Measurements from ENCODE around the gene TMEM223. TPM values are rescaled to one million over a fixed set of nuclear protein-coding genes. Genes with fewer than 3 reads are reported as not detected.

TMEM223 gene
- total RNA-seq, 1 experiment from 2014 or later: 22.2 TPM

DNA sequence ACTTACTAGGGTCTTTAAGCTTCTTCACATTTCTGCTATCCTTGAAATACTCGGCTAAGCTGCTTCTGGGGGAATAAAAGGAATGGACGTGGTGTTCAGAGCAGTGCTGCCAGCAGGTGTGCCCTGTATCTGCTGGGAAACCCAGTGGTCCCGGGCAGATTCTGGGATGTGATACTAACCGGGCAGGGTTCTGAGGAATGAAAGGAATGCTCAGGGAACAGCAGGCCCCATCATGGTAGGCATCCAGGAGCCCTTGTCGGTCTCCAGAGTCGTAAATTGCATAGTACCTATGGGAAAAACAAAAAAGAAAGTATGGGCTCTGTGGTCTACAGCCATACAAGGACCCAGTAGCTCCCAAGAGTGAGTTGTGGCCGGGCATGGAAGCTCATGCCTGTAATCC is 4.5 kb upstream of the TMEM223 start:
- Histone ChIP-seq H3K14ac (ENCODE audit: insufficient read depth, low read length) (no peak overlapping the region), H3T11ph (ENCODE audit: low read length) (no peak overlapping the region), H3K18ac (ENCODE audit: insufficient read length, low read depth, low read length) (no peak overlapping the region), H4K91ac (ENCODE audit: insufficient read length, low read depth, low read length) (no peak overlapping the region), H3K79me2 (ENCODE audit: insufficient read depth, low read length) (no peaks in the 10 kb centered on the region; the same call in 1 of the 2 replicates), H3K27ac (ENCODE audit: insufficient read length, low read depth, low read length) (no peak overlapping the region), H3K4me2 (ENCODE audit: insufficient read depth, insufficient read length, low read length) (no peak overlapping the region), H4K5ac (ENCODE audit: insufficient read length, low read depth, low read length) (no peak overlapping the region), H3K9ac (ENCODE audit: extremely low read depth, insufficient read length, low read length) (no peak overlapping the region), H3K79me1 (ENCODE audit: insufficient read depth, low read depth, low read length, poor library complexity, severe bottlenecking) (no peaks in the 10 kb centered on the region), H4K20me1 (ENCODE audit: control insufficient read depth, insufficient read depth, insufficient read length) (no peaks in the 10 kb centered on the region), H2BK15ac (ENCODE audit: low read depth, low read length) (no peak overlapping the region), H3K23me2 (ENCODE audit: insufficient read length, low read depth, low read length, poor library complexity, severe bottlenecking) (no peaks in the 10 kb centered on the region), H3K27me3 (ENCODE audit: insufficient read depth, low read length) (no peaks in the 10 kb centered on the region), H3K4me1 (ENCODE audit: insufficient read depth, low read length) (no peaks in the 10 kb centered on the region), H3K4ac (ENCODE audit: low read depth, low read length) (no peak overlapping the region), H2BK120ac (ENCODE audit: low read depth, low read length, poor library complexity, severe bottlenecking) (no peak overlapping the region), H2BK5ac (ENCODE audit: insufficient read length, low read length) (no peak overlapping the region), H2AK5ac (ENCODE audit: insufficient read length, low read length) (no peak overlapping the region), H3K9me3 (ENCODE audit: control insufficient read depth, low read depth, low read length) (no peaks in the 10 kb centered on the region), H2AFZ (ENCODE audit: low read length) (no peak overlapping the region), H4K8ac (replicated peaks; ENCODE audit: insufficient read length, low read depth, low read length) (no peak overlapping the region), H3K56ac (ENCODE audit: insufficient read length, low read depth, low read length) (no peak overlapping the region), H2BK20ac (ENCODE audit: low read depth, low read length, poor library complexity, severe bottlenecking) (no peak overlapping the region), H3K23ac (ENCODE audit: insufficient read length, low read depth, low read length) (no peak overlapping the region), H2BK12ac (ENCODE audit: insufficient read length, low read depth, low read length) (no peak overlapping the region)
- TF ChIP-seq, protein P1, sequence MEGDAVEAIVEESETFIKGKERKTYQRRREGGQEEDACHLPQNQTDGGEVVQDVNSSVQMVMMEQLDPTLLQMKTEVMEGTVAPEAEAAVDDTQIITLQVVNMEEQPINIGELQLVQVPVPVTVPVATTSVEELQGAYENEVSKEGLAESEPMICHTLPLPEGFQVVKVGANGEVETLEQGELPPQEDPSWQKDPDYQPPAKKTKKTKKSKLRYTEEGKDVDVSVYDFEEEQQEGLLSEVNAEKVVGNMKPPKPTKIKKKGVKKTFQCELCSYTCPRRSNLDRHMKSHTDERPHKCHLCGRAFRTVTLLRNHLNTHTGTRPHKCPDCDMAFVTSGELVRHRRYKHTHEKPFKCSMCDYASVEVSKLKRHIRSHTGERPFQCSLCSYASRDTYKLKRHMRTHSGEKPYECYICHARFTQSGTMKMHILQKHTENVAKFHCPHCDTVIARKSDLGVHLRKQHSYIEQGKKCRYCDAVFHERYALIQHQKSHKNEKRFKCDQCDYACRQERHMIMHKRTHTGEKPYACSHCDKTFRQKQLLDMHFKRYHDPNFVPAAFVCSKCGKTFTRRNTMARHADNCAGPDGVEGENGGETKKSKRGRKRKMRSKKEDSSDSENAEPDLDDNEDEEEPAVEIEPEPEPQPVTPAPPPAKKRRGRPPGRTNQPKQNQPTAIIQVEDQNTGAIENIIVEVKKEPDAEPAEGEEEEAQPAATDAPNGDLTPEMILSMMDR (conservative IDR thresholded peaks at IDR 0.05): no peak
- Mint-ChIP-seq H3K27me3 (ENCODE audit: low read depth) (no peaks in the 10 kb centered on the region; the same call in 1 of the 2 replicates), H3K9me3 (no peaks in the 10 kb centered on the region; a peak in 1 of 5 replicates), H3K36me3 (ENCODE audit: insufficient read depth in 1 of 3, low read depth in 3 of 3) (peaks cover 62 to 90% (median 76%) of the 10 kb centered on the region in 3 experiments), H3K27ac (no peak overlapping the region), H3K4me1 (peaks cover 6 to 8% of the 10 kb centered on the region in 2 experiments; a peak in 3 of 4 replicates), H3K4me3 (no peak overlapping the region)
- WGBS (ENCODE audit: extremely low coverage, insufficient read length, low lambda C conversion rate): no CpG with 5 or more reads among the region's 7 CpGs
- no peak for DNase-seq

Data from H9 (cell line).